ENCODE data around the gene TRABD2A. TPM values are rescaled to one million over a fixed set of nuclear protein-coding genes. Genes with fewer than 3 reads are reported as not detected.

The TRABD2A gene
- total and polyA plus RNA-seq, 2 of the 13 experiments (the other 11 are each of a cell fraction or from before 2014, with no cell fraction given), result 0.15 TPM; not detected in 1

GRCh38 chr2:84827978-84828575 is 52.8 kb downstream of the TRABD2A start:
- ChIA-PET CTCF (ENCODE audit: low intra/inter-chr PET ratio, low total read pairs) (no interaction called here), POLR2A (no interaction called here)
- Histone ChIP-seq H3K4me2 (ENCODE audit: low read depth, low read length) (no peak overlapping the region), H3K9me3 (ENCODE audit: low read length) (no peaks in the 10 kb centered on the region), H3K4me1 (ENCODE audit: insufficient read depth, low read length) (no peaks in the 10 kb centered on the region), H3K4me3 (replicated peaks in 1 of 3; ENCODE audit: insufficient read depth in 1 of 3, low read depth in 2 of 3, low read length in 3 of 3) (no peak overlapping the region), H3K9ac (ENCODE audit: insufficient read depth, low read depth, low read length) (no peak overlapping the region), H3K27ac (ENCODE audit: extremely low read length, insufficient read depth, low read length) (no peak overlapping the region), H3K36me3 (replicated peaks in 1 of 2; ENCODE audit: control insufficient read depth in 1 of 2, insufficient read depth in 2 of 2, low read length in 2 of 2) (no peaks in the 10 kb centered on the region), H4K20me1 (ENCODE audit: insufficient read depth, low read length) (no peaks in the 10 kb centered on the region), H3K27me3 (ENCODE audit: control insufficient read depth in 1 of 2, insufficient read depth in 2 of 2, low read length in 2 of 2) (peaks cover 3 to 14% of the 10 kb centered on the region in 2 experiments; a peak in 3 of 5 replicates), H2AFZ (ENCODE audit: low read length) (no peak overlapping the region), H3K79me2 (ENCODE audit: insufficient read depth, low read length) (no peaks in the 10 kb centered on the region)
- in situ Hi-C loops (cut with HindIII; ENCODE audit: extremely low pct_ligation_motif_present, low pct_unique_long_range_greater_than_20kb), result no loop called here
- WGBS (ENCODE audit: low lambda C conversion rate), result 0% methylated on average over 2 of the region's 2 CpGs
- intact Hi-C loops (cut with micrococcal nuclease; ENCODE audit: unreplicated experiment), result no loop called here
- FAIRE-seq, result no peak
- no peak for ATAC-seq
- TF ChIP-seq ZNF362 (CRISPR knock-in tag; IDR thresholded peaks at IDR 0.05; ENCODE audit: borderline replicate concordance) (no peak), SAP130 (CRISPR knock-in tag; IDR thresholded peaks at IDR 0.05; ENCODE audit: low read depth) (no peak), GABPA (IDR thresholded peaks at IDR 0.05; ENCODE audit: low read depth, low read length) (no peak), GABPA (CRISPR knock-in tag; IDR thresholded peaks at IDR 0.05; ENCODE audit: low read depth) (no peak), ZNF567 (CRISPR knock-in tag; IDR thresholded peaks at IDR 0.05; ENCODE audit: borderline replicate concordance) (no peak), MTF2 (CRISPR knock-in tag; IDR thresholded peaks at IDR 0.05; ENCODE audit: borderline replicate concordance) (no peak), ZNF749 (CRISPR knock-in tag; IDR thresholded peaks at IDR 0.05; ENCODE audit: borderline replicate concordance) (no peak), GFI1 (CRISPR knock-in tag; IDR thresholded peaks at IDR 0.05; ENCODE audit: borderline replicate concordance) (no peak), FOXO4 (CRISPR knock-in tag; conservative IDR thresholded peaks at IDR 0.05) (no peak), MIXL1 (CRISPR knock-in tag; IDR thresholded peaks at IDR 0.05) (no peak), MAFG (CRISPR knock-in tag; IDR thresholded peaks at IDR 0.05) (no peak), CHD2 (IDR thresholded peaks at IDR 0.05; ENCODE audit: low read depth, low read length) (no peak), TMF1 (CRISPR knock-in tag; IDR thresholded peaks at IDR 0.05; ENCODE audit: low read depth) (no peak), JARID2 (CRISPR knock-in tag; IDR thresholded peaks at IDR 0.05; ENCODE audit: insufficient replicate concordance) (no peak), ZNF510 (CRISPR knock-in tag; IDR thresholded peaks at IDR 0.05; ENCODE audit: low read depth) (no peak), SNAI1 (CRISPR knock-in tag; IDR thresholded peaks at IDR 0.05; ENCODE audit: borderline replicate concordance) (no peak)
- BruUV-seq (replicated peaks), result no TSS peak
- DNase-seq (ENCODE audit: low spot score), result no peak
